Stimulated activated CD8-positive, alpha-beta memory T cell treated with anti-CD3 and anti-CD28 coated beads, Interleukin-12 subunit alpha, Interleukin-12 subunit beta, amount 100 ng/mL, for 4 hours (primary cell): ENCODE results near the gene THAP5.

Experiments used
- DNase-seq: peaks from one replicate; pipeline ENCODE4 v3.0.0-alpha.2; 2020; ENCODE audit warnings: low read depth

THAP5 gene, protein sequence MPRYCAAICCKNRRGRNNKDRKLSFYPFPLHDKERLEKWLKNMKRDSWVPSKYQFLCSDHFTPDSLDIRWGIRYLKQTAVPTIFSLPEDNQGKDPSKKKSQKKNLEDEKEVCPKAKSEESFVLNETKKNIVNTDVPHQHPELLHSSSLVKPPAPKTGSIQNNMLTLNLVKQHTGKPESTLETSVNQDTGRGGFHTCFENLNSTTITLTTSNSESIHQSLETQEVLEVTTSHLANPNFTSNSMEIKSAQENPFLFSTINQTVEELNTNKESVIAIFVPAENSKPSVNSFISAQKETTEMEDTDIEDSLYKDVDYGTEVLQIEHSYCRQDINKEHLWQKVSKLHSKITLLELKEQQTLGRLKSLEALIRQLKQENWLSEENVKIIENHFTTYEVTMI

DNA sequence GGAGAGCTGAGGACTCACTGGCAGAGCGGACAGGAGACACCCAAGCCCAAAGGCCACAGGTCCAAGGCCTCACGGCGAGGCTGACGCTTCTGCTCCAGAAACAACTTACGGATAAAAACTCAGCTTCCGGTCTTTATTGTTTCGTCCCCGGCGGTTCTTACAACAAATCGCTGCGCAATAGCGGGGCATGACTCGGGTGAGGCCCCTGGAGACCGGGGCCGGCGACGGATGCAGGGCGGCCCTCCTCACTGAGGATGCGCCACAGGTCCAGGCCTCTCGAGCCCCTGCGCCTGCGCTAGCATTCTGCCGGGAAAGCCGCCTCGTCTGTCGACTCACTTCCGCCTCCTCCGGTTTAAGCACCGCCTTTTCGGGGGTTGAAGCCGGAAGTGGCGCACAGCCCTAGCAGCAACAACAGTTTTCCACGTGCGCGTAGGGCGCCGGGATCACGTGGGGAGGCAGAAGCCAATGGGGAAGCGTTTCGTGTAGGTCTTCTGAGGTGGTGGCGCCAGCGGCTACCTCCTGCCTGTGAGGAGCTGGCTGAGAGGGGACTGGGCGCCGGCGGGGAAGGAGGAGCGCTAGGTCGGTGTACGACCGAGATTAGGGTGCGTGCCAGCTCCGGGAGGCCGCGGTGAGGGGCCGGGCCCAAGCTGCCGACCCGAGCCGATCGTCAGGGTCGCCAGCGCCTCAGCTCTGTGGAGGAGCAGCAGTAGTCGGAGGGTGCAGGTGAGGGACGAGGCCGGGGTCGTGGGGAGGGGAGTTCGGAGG is at the start of gene THAP5, which contains the start of gene DNAJB9:
TSS of gene THAP5 (minus strand) at position 326 of the 765 bp plus-strand sequence. CDS start at position 189, 137 bp downstream.
TSS of gene DNAJB9 (plus strand) at position 494 of the 765 bp plus-strand sequence. CDS start 1,853 bp downstream, outside the sequence.
- DNase-seq = peak; percentile 99

- DNase-seq = no peak
Measured at GRCh38 chr7:108618056-108618455, 48.5 kb upstream of the THAP5 start.

DNA sequence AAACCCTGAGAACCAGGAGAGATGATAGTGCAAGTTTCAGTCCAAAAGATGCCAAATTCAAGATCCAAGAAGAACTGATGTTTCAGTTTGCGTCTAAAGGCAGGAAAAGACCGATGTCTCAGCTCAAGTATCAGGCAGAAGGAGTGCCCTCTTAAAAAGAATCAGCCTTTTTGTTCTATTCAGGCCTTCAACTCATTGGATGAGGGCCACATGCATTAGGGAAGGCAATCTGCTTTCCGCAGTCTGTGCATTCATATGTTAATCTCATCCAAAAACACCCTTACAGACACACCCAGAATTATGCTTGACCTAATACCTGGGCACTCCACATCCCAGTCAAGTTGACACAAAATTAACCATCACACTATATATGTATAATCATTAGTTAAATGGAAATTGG is 45.4 kb upstream of the THAP5 start:
- DNase-seq = no peak

- DNase-seq = no peak
Measured at GRCh38 chr7:108613949-108614381, 44.5 kb upstream of the THAP5 start.

DNA sequence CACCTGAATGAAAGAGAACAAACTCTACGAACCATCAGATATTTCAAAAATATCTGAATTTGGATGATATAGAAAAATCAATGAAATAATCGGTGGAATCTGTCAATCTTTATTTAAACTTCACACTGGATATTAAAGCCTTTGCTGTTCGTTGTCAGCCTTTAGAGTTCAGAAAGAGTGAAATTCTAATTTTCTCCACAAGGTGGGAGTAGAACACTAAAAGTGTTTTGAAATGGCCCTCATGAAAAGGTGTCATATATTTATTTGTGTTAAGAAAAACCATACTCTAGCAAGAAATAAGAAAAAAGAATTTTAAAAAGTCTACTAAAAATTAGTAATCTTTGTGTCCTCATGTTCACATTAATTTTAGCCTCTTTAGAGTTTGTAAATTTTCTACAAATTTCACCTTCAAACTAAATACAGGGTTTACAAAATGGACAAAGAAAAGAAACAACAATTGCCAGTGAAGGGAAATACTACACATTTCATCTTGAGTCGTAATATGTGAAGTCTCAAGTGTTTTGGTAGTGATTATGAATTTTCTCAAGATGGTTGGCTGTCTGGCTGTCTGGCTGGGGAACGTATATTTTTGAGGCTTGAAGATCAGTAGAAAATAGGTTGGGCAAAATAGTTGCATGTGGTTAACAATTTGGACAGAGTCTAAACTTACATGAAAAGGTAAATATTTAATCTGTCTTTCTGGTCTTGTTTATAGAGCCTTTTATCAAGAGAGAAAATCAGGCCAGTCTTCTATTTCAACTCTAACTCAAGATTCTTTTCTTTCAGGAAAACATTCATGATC is 43.8 kb upstream of the THAP5 start:
- no peak for DNase-seq

DNA sequence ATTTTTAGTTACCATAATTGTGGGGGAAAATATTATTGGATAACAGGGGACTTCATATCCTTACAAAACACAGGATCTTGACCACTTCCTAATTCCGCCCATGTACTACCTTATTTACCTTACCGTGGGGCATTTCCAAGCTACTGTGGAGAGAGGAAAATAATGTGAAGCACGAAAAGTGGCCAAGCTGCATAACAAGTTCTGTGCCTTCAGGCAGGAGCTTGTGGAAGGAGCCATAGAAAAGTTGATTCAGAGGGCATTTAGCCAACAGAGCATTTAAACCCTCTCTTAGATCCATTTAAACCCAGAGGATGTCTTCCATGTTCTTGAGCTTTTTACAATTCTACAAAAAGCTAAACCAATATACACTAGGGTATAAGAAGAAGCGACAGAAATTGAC is 41.8 kb upstream of the THAP5 start:
- no peak for DNase-seq

DNA sequence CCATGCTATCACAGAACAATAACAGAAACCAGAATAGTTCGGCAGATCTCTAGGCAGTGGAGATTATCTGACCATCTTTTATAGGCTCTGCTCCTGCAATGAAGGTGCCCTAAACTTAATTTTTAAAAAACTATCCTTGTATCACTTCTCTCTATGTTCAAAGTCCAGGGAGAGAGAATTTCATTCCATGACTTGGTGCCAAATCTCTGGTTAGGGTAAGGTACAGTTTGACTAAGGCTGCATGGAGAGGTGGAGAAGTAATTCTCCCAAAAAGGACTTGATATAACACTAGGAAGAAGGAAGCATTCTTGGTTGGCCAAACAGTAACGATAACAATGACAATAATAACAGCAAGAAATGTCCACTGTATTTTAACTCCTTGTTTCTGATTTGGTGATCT is 40.1 kb upstream of the THAP5 start:
- DNase-seq = no peak

- no peak for DNase-seq
Measured at GRCh38 chr7:108605559-108606201, 36.2 kb upstream of the THAP5 start.

- no peak for DNase-seq
Measured at GRCh38 chr7:108604307-108605077, 35.0 kb upstream of the THAP5 start.

DNA sequence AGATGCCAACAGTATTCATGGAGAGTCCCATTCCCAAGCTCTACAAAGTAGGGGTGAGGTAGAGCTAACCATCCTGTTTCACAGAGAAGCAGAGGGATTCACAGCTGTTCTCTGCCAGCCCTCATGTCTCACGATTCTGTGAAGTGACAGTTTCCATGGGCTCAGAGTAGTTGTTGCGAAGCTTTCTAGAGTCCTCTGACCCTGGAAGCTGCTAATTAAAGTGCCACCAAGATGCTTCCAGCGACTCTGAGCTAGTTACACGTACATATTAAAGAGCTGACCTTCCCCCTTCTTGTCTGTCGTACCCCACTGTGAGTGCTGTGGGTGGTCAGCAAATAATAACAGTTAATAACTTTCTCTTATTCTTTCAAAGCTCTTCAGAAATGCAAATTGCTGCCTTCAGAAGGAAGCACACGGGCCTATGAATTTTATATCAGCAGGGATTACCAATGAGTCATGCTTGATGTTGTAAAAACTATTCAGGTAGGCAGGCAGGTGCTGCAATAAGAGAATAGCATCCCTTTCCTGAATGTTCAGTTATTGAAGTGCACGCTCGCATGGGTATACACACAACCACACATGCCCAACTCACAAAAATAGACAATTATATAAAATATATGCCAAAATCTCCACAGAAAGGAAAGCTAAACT is 34.3 kb upstream of the THAP5 start:
- no peak for DNase-seq

- DNase-seq = no peak
Measured at GRCh38 chr7:108600399-108600798, 30.9 kb upstream of the THAP5 start.

DNA sequence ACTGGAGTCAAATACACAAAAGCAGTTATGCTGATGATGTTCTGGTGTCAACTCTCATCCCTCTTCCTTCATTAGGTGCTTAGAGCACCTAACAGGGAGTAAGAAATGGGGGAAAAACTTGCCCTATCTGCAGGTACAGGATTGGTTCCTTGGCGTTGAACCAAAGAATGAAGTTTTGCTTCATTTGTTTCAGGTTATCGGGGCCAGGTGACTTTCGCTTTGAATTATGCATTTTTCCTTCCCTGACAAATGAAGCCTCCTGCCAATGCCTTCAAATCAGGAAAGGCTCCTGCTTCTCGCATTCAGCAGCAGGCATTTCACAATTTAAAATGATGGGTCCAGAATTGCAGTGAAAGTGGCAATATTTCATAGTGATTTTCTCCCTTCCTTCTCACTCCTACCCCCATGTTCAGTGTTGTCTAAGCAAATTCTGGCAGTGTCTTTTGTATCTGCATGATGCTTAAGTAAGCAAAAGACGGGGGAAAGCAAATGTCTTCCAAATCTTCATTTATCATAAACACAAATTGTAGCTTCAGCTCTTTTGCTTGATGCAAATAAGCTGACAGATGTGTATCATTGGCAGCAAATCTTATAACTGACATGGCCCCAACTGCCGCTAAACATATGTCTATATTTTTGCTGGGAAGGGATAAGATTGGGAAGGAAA is 29.5 kb upstream of the THAP5 start:
- DNase-seq = no peak

- no peak for DNase-seq
Measured at GRCh38 chr7:108598153-108598552, 28.6 kb upstream of the THAP5 start.

GRCh38 chr7:108596560-108596959 is 27.1 kb upstream of the THAP5 start:
- no peak for DNase-seq

- no peak for DNase-seq
Measured at GRCh38 chr7:108592646-108593201, 23.2 kb upstream of the THAP5 start.

DNA sequence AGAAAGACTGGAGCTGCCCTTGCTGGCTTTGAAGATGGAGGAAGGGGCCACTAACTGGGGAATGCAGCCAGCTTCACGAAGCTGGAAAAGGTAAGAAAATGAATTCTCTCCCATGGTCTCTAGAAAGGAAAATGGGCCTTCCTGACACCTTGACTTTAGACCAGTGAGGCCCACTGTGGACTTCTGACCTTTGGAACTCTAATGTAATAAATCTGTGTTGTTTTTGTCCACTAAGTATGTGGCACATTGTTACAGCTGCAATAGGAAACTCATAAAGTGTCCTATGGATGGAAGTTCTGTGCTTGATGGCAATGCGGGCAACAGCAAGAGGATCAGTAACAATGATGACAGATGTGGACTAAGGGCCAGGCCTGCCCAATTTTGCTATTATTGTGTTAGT is 21.1 kb upstream of the THAP5 start:
- DNase-seq = no peak

DNA sequence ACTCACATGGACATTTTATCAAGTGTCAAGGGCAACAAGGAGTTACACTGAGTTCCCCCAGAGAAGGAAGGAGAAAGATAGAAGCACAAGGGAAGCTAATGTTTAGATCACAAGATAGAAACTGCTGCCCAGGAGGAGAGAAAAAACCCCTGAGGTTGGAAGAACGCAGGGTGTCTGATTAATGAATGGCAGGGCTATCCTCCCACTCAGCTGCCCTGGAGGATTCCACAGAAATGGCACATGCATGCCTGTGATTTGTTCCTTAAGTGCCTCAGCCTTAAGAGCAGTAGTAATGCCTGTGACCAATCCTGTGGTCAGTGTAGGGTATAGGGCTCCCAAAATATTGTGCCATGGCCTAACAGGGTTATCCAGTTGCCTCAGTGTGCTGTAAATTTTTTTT is 20.4 kb upstream of the THAP5 start:
- no peak for DNase-seq

DNA sequence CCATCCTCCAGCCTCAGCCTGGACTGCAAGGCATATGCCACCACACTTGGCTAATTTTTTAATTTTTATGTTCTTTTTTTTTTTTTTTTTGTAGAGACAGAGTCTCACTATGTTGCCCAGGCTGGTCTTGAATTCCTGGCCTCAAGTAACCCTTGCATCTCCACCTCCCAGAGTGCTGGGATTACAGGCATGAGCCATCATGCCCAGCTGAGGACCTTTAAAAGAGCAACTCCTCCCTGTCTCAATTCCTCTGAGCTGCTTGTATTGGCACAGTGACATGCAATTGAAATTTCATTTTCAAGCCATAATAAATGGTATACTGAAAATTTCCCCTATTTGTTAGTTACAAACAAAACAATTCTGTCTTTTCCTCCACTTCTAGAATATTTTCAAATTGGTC is 19.7 kb upstream of the THAP5 start:
- no peak for DNase-seq

DNA sequence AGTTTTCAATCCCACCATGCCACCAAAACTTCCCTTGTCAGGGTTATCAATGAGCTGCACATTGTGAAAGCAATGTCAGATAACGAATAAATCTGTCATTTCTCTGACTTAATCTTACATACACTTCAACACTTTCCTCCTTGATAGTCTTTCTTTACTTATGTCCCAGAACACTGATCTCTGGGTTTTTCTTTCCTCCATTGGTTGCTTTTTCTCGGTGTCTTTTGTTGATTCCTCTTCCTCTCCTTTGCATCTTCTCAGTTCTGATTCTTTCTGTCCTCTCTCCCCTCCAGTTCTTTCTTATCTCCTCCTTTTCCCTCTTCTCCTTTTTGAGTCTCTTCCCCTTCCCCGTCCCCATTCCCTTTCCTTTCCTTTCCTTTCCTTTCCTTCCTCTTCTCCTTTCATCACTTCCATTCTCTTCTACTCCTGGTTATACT is 16.8 kb upstream of the THAP5 start:
- DNase-seq = no peak

DNA sequence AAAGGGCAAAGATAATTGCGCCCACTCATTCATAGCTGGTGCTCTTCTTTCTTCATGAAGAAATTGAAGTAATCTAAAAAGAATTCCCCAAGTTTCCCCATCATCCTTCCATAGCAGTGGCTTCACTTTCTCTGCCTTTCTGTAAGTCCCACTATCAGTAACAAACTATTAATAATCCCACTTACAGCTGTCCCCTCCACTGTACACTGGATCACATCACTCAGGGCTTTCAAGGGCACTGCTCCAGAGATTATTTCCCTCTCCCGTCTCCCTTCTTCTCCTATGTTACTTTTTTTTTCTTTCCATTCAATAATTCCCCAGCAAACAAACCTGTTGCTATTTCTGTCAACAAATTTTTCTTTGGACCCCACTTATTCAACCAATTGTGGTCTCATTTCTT is 16.3 kb upstream of the THAP5 start:
- no peak for DNase-seq
